HG03520 (cell line): ENCODE measurements around the gene NUP50.

Experiments used
- ATAC-seq: cut with Tn5 transposase; IDR thresholded peaks from one replicate; pipeline ENCODE4 v1.9.1; 2021; ENCODE audit warnings: mild to moderate bottlenecking, moderate library complexity; ENCODE audit not compliant: unreplicated experiment

Gene NUP50

DNA sequence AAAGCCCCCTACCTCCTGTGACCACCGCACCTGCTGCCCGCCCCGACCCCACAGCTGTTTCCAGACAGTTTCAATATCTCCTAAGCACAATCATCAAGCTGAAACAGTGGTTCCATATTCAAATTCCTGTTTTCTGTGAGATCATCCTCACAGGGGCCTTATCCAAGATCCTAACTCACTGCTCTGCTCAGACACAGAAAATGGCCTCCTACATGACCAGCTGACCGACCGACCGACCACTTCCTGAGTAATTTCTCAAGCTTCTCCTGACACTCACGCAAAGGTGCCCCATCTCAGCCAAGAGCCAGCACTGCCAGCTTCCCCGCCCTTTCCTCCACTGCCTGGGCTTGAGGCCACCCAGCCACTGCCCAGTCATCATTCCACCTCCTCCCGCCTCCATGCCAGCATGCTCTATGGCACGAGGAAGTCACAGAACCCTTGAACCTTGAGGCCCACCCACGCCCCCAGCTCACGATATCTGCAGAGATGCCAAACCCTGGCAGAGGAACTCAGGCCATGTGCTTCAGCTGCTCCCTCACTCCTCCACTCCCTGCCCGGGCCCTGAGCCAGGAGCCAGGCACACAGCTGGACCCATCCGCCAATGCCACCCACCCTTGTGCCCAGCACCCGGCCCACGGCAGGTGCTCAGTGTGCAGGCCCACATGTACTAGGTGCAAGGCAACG lies 62.9 kb downstream of the NUP50 start:
- no peak for ATAC-seq

DNA sequence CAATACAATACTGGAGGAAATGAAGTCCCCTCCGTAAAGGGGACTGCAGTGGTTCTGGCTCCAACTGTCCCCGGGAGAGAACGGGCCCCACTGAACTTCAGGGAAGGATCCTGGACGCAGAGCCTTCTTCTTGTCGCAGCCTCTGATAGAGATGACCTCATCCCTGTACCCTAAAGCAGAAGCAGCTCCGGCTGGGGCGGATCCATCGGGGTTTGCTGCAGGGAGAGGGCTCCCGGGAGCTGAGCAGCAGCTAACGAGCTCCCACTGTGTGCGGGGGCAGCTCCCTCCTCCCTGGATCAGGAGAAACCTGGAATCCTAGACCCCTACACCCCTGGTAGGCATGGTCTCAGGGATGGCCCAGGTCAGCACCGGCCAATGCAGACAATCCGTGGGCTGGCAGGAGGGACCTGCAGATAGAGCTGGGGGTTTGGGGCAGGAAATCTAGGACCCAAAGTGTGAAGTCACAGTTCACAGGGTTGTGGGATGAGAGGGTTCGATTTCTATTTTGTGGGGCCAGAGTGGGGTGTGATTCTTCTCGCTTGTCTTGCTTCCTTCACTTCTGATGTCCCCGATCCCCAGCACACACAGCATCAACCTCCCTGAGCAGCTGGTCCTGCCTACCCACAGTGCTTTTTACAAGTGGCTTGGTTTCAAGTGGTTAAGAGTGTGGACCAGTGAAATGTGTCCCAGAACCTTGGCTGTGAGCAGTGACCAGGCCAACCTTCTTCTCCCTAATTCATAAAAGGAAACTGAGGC lies 64.1 kb downstream of the NUP50 start:
- no peak for ATAC-seq

DNA sequence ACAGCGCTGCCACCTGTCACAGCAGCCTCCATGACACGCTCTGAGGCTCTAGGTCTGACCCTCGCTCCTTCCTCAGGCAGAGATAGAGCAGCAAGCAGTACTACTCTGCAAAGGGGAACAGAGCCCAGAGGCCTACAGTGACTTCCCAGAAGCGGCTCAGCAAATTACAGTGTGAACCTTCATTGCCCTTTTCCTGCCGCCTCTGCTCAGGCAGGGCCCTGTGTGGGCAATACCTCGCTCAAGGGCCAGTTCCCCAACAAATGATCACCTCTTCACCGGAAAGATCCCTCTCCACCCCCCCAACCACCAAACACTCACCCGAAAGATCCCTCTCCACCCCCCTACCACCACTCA lies 64.7 kb downstream of the NUP50 start:
- ATAC-seq: no peak

DNA sequence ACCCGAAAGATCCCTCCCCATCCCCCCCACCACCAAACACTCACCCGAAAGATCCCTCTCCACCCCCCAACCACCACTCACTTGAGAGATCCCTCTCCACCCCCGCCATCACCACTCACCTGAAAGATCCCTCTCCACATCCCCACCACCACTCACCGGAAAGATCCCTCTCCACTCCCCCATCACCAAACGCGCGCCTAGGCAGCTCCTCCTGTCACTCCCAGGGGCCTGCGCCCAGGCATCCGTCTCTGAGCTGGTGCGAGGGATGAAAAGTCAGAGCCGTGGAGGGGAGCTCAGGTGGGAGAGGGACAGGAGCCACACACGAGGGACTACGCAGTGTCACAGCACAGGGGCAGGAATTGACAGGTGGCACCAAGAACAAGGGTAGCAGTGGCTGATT lies 65.5 kb downstream of the NUP50 start:
- no peak for ATAC-seq

DNA sequence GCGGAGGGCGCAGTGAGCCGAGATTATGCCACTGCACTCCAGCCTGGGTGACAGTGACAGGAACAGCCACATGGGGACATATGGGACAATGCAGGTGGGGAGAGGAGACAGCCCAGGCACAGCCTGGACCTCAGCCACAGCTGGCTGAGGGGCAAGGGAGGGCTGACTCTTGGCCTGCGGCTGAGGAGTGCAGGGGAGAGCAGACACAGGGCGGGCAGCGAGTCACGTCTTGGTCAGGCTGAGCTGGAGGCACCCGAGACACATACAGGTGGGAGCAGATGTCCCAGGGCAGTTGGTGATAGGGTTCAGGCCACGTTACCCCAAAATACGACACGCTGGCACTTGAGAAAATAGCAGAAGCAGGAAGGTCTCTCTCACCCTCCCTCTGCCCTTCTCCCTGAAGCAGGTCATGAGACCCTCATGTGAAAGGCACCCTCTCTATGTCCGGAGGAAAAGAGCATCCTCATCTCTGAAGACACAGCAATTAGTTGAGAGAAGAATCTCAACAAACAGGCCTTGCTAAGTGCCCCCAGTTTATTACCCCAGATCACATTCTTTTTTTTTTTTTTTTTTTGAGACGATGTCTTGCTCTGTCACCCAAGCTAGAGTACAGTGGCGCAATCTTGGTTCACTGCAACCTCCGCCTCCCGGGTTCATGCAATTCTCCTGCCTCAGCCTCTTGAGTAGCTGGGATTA lies 66.4 kb downstream of the NUP50 start:
- ATAC-seq: no peak

DNA sequence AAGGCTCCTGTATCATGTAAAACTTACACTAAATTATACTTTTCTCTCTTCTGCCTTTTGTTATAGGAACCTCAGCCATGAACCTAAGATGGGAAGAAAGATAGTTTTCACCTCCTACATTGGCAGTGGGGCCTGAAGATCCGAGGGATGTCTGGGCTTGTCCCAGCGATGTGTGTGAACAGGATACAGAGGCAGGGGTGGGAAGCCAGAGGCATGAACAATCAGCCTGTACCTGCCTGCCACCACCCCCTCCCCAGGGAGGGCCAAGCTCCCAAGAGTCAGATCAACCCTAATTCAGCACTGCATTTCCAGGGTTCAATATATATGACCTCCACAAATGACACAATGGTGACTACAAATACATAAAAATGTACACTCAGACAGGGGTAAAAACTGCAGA lies 67.6 kb downstream of the NUP50 start:
- ATAC-seq: no peak

DNA sequence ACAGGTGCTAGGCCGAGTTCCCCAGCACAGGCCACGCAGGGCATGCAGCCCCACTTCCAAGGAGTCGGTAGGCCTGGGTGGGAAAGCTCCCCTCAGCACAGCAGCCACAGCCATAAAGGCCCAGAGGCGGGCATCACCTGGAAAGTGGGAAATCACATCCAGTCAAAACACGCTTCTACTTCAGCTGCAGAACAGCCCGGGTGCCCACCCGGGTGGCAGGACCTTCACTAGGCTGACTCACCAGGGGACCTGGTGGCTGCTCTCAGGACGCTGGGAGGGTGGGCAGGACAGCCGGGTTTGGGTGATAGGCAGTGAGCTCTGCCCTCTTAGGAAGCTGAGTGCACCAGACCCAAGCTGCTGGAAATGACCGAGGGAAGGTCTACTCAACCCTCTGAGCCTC lies 69.7 kb downstream of the NUP50 start:
- ATAC-seq: no peak

DNA sequence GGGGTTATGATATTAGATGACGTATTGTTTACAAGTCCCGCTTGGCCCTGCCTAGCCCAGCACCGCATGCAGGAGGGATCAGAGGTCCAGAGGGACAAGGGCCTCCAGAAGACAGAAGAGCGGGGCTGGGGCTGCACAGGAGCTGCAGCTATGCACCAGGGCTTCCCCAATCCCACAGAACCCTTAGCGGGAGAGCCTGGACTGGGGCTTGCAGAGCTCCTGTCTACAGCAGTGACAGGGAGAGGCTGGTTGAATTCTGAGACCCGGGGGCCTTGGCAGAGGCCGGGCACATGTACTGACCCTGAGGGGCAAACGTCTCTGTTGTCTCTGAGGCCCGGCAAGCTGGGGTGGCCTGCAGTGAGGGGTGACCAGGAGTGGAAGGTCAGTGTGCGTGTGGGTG lies 70.1 kb downstream of the NUP50 start:
- ATAC-seq: no peak

DNA sequence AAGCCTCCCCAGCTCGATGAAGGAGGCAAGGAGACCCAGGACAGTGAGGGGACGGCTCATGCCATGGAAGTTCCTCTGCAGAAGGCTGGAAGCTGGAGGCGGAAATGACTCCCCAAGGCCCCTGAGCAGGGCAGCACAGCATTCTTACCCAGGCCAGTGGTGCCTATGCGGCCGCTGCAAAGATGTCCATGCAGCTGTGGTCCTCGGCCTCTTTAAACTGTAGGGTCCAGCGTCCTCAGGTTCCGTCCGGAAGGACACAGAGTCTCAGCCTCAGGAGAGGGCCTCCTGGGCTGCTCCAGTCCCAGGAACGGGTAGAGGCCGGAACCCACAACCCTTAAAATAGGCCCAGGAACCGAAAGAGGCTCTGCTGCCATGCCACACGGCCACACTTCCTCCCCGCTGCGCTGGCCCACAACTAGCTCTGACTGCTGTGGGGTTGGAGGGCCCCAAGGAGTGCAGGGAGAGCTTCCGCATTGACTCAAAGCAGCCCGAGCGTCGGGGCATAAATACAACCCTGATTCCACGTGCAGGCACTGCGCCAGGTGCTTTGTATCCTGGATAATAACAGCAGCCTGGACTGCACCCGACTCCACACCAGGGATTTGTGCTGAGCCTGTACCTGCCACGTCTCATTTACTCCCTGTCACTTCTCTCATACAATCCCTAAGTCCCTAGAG lies 71.5 kb downstream of the NUP50 start:
- peak; percentile 69 for ATAC-seq

DNA sequence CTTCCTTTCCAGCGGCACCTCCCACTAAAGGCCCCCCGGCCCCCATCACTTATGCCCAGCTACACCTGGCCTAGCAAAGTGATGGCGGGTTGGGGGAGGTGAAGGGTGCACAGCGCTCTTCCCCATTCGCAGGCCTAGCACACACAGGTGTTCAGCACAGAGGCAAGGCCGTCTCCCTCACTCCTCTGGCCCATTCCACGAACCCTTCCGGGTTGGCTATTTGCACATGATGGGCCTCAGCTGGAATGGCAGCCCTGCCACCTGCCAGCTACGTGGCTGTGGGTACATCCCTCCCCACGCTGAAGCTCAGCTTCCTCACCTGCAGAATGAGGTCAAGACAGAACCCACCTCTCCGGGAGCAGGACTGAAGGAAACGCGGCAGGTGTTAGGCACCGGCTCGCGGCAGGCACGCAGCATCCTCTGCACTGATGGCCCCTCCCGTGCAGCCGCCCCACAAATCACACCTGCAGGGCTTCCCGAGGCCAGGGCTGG lies 72.2 kb downstream of the NUP50 start:
- no peak for ATAC-seq

DNA sequence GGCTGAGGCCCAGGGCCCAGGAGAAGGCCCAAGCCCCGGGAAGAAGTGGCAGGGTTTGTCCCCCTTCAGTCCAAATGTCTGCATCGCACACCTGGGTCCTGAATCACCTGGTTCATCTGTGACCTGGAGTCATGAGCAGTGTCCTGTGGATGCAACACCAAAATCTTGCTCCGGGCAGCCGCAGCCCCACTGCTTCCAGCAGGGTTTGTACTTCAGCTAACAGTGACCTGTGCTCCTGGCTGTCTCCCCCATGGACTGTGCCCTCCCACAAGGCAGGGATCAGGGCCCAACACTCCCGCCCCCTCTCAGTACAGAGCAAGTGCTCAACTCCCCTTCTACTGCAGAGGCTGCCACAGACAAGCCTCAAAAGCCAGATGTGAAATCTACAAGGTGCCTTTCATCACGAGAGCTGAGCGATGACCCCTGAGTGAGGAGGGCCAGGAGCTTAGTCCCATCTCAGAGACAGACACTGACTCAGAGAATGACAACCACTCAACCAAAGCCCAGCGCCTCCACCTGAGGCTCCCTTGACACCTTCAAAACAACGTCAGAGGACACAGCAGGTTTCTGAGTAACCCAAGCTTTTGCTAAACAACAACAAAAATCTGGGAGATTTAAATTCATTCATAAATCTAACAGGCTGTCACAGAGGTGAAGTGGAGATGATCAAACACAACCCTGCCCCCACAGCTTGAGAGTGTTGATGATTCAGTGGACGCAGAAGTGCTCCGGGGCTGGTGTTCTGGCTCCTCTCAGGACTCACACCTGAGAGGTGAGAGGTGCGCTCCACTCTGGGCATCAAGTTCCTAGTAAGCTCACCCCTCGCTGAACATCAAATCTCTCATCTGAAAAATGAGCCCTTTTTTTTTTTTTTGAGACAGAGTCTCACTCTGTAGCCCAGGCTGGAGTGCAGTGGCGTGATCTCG lies 73.6 kb downstream of the NUP50 start:
- ATAC-seq: no peak
